Neural cell (in vitro differentiated cells): Measurements from ENCODE around the gene SLCO3A1. TPM values are rescaled to one million over a fixed set of nuclear protein-coding genes. Genes with fewer than 3 reads are reported as not detected.

Experiments used
- H2AFZ ChIP-seq: fragments of 200-600, 300-800 bp; sonication (generic), shearing (Covaris generic); 2 replicates; pipeline ENCODE4 v1.6.0; 2014; ENCODE audit warnings: low read depth, mild to moderate bottlenecking, antibody characterized with exemption, low read length, moderate library complexity
- H3F3A ChIP-seq: fragments of 200-600 bp; shearing (Covaris generic); 2 replicates; pipeline ENCODE4 v1.6.1; 2016; ENCODE audit warnings: mild to moderate bottlenecking, moderate library complexity, mixed read lengths, antibody characterized with exemption, low read length; ENCODE audit not compliant: insufficient read depth, poor library complexity, severe bottlenecking
- H3K27ac ChIP-seq: fragments of 200-600, 300-800 bp; sonication (generic), shearing (Covaris generic); 2 replicates; pipeline ENCODE4 v1.5.1; 2014; ENCODE audit warnings: mild to moderate bottlenecking, low read length, moderate library complexity
- H3K27me3 ChIP-seq: fragments of 300-800, 200-600 bp; sonication (generic), shearing (Covaris generic); 2 replicates; pipeline ENCODE4 v1.6.0; 2014; ENCODE audit warnings: mild to moderate bottlenecking, low read depth, low read length, moderate library complexity; ENCODE audit not compliant: insufficient read depth
- H3K36me3 ChIP-seq: fragments of 300-800, 200-600 bp; sonication (generic), shearing (Covaris generic); 2 replicates; pipeline ENCODE4 v1.5.1; 2014; ENCODE audit warnings: mild to moderate bottlenecking, antibody characterized with exemption, low read length, moderate library complexity; ENCODE audit not compliant: insufficient read depth
- H3K4me2 ChIP-seq: fragments of 300-800, 200-600 bp; sonication (generic), shearing (Covaris generic); 2 replicates; pipeline ENCODE4 v1.6.0; 2014; ENCODE audit warnings: mild to moderate bottlenecking, low read length
- H3K4me3 ChIP-seq: fragments of 300-800, 200-600 bp; sonication (generic), shearing (Covaris generic); 2 replicates; pipeline ENCODE4 v1.5.1; 2014; ENCODE audit warnings: mild to moderate bottlenecking, low read length, moderate library complexity
- H3K79me2 ChIP-seq: fragments of 200-600 bp; shearing (Covaris generic); replicated peaks from 2 replicates; pipeline ENCODE4 v1.6.0; 2014; ENCODE audit warnings: mild to moderate bottlenecking, low read length, moderate library complexity; ENCODE audit not compliant: insufficient read depth
- H3K9ac ChIP-seq: fragments of 300-800, 200-600 bp; sonication (generic), shearing (Covaris generic); 2 replicates; pipeline ENCODE4 v1.6.1; 2016; ENCODE audit warnings: mild to moderate bottlenecking, low read length, mixed read lengths
- H3K9me2 ChIP-seq: fragments of 200-600 bp; shearing (Covaris generic); 2 replicates; pipeline ENCODE4 v1.6.1; 2016; ENCODE audit warnings: mild to moderate bottlenecking, low read length, mixed read lengths; ENCODE audit not compliant: insufficient read depth
- H3K9me3 ChIP-seq: fragments of 200-600, 300-800 bp; sonication (generic), shearing (Covaris generic); 2 replicates; pipeline ENCODE4 v1.6.1; 2016; ENCODE audit warnings: mild to moderate bottlenecking, mixed run types, low read length, moderate library complexity, mixed read lengths
- H4K20me1 ChIP-seq: fragments of 200-600 bp; shearing (Covaris generic); 2 replicates; pipeline ENCODE4 v1.6.1; 2016; ENCODE audit warnings: mild to moderate bottlenecking, mixed run types; ENCODE audit not compliant: insufficient read depth
- EP300 ChIP-seq: fragments of 450-650 bp; conservative IDR thresholded peaks from 2 replicates; pipeline ENCODE4 v1.6.1; 2014; ENCODE audit warnings: antibody characterized with exemption, mild to moderate bottlenecking, moderate library complexity; ENCODE audit not compliant: poor library complexity, severe bottlenecking
- EZH2 ChIP-seq: fragments of 200-600, 300-800 bp; shearing (Covaris generic), sonication (generic); IDR thresholded peaks from 2 replicates; pipeline ENCODE4 v1.6.1; 2014; ENCODE audit warnings: antibody characterized with exemption, low read length, borderline replicate concordance, mild to moderate bottlenecking; ENCODE audit not compliant: insufficient read depth, poor library complexity, severe bottlenecking
- MXI1 ChIP-seq: fragments of 450-650 bp; conservative IDR thresholded peaks from 2 replicates; pipeline ENCODE4 v1.6.1; 2014; ENCODE audit warnings: antibody characterized with exemption, mild to moderate bottlenecking; ENCODE audit not compliant: poor library complexity, severe bottlenecking
- POLR2AphosphoS5 ChIP-seq: IDR thresholded peaks from 2 replicates; pipeline ENCODE4 v1.6.1; 2012
- RAD21 ChIP-seq: fragments of 450-650 bp; conservative IDR thresholded peaks from 2 replicates; pipeline ENCODE4 v1.6.1; 2014; ENCODE audit warnings: antibody characterized with exemption, mild to moderate bottlenecking, moderate library complexity
- SMC3 ChIP-seq: fragments of 450-650 bp; conservative IDR thresholded peaks from 2 replicates; pipeline ENCODE4 v1.6.1; 2014; ENCODE audit warnings: antibody characterized with exemption, mild to moderate bottlenecking, moderate library complexity; ENCODE audit not compliant: poor library complexity
- TAF1 ChIP-seq: IDR thresholded peaks from 2 replicates; pipeline ENCODE4 v1.6.1; 2012; ENCODE audit warnings: low read depth
- polyA plus RNA-seq: library from polyadenylated mRNA; depleted of rRNA; stranded (reverse); fragments of >200 nt; gene quantifications from 2 replicates; pipeline ENCODE4 v1.2.3, GENCODE V29; 2014
- TF ChIP-seq, protein P1 (sequence below): IDR thresholded peaks from 2 replicates; pipeline ENCODE4 v1.6.1; 2012; ENCODE audit warnings: borderline replicate concordance
- TF ChIP-seq, protein P2 (sequence below): fragments of 450-650 bp; IDR thresholded peaks from 2 replicates; pipeline ENCODE4 v1.5.1; 2014; ENCODE audit warnings: antibody characterized with exemption, mild to moderate bottlenecking, moderate library complexity; ENCODE audit not compliant: poor library complexity, severe bottlenecking

The SLCO3A1 gene
- polyA plus RNA-seq, 1 donor from 2014 or later = 14.2 TPM

DNA sequence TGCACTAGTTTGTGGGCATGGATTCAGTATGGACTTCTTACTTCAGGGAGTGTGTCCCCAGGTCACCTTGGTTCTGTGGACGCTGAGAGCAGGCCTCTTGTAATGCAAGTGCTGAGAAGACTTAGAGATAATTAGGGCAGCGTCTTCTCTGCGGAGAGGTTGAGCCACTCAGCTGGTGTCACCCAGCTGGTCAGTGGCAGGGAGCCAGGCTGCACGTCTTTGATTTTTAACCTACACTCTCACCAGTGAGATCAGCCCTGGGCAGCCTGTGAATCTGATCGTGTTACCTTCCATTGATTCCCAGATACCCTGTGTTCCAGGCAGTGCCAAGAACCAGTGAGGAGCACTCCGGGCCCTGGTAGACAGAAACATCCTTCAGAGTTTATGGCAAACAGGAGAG is 92.6 kb downstream of the SLCO3A1 start:
- no peak for TF ChIP-seq SMC3
- no peak for TF ChIP-seq RAD21
- no peak for TF ChIP-seq EZH2
- no peak for TF ChIP-seq TAF1
- TF ChIP-seq, protein P1, sequence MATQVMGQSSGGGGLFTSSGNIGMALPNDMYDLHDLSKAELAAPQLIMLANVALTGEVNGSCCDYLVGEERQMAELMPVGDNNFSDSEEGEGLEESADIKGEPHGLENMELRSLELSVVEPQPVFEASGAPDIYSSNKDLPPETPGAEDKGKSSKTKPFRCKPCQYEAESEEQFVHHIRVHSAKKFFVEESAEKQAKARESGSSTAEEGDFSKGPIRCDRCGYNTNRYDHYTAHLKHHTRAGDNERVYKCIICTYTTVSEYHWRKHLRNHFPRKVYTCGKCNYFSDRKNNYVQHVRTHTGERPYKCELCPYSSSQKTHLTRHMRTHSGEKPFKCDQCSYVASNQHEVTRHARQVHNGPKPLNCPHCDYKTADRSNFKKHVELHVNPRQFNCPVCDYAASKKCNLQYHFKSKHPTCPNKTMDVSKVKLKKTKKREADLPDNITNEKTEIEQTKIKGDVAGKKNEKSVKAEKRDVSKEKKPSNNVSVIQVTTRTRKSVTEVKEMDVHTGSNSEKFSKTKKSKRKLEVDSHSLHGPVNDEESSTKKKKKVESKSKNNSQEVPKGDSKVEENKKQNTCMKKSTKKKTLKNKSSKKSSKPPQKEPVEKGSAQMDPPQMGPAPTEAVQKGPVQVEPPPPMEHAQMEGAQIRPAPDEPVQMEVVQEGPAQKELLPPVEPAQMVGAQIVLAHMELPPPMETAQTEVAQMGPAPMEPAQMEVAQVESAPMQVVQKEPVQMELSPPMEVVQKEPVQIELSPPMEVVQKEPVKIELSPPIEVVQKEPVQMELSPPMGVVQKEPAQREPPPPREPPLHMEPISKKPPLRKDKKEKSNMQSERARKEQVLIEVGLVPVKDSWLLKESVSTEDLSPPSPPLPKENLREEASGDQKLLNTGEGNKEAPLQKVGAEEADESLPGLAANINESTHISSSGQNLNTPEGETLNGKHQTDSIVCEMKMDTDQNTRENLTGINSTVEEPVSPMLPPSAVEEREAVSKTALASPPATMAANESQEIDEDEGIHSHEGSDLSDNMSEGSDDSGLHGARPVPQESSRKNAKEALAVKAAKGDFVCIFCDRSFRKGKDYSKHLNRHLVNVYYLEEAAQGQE = no peak
- no peak for TF ChIP-seq MXI1
- no peak for TF ChIP-seq POLR2AphosphoS5
- TF ChIP-seq EP300 = no peak
- TF ChIP-seq, protein P2, sequence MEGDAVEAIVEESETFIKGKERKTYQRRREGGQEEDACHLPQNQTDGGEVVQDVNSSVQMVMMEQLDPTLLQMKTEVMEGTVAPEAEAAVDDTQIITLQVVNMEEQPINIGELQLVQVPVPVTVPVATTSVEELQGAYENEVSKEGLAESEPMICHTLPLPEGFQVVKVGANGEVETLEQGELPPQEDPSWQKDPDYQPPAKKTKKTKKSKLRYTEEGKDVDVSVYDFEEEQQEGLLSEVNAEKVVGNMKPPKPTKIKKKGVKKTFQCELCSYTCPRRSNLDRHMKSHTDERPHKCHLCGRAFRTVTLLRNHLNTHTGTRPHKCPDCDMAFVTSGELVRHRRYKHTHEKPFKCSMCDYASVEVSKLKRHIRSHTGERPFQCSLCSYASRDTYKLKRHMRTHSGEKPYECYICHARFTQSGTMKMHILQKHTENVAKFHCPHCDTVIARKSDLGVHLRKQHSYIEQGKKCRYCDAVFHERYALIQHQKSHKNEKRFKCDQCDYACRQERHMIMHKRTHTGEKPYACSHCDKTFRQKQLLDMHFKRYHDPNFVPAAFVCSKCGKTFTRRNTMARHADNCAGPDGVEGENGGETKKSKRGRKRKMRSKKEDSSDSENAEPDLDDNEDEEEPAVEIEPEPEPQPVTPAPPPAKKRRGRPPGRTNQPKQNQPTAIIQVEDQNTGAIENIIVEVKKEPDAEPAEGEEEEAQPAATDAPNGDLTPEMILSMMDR = no peak
- Histone ChIP-seq H3K9me3 (no peaks in the 10 kb centered on the region), H2AFZ (no peak overlapping the region), H3K9ac (no peak overlapping the region), H3K4me2 (no peak overlapping the region), H4K20me1 (no peaks in the 10 kb centered on the region), H3K27ac (no peak overlapping the region), H3K9me2 (no peaks in the 10 kb centered on the region), H3K36me3 (no peaks in the 10 kb centered on the region), H3K79me2 (peaks cover 16% of the 10 kb centered on the region), H3F3A (no peaks in the 10 kb centered on the region), H3K4me3 (no peak overlapping the region), H3K27me3 (no peaks in the 10 kb centered on the region)

DNA sequence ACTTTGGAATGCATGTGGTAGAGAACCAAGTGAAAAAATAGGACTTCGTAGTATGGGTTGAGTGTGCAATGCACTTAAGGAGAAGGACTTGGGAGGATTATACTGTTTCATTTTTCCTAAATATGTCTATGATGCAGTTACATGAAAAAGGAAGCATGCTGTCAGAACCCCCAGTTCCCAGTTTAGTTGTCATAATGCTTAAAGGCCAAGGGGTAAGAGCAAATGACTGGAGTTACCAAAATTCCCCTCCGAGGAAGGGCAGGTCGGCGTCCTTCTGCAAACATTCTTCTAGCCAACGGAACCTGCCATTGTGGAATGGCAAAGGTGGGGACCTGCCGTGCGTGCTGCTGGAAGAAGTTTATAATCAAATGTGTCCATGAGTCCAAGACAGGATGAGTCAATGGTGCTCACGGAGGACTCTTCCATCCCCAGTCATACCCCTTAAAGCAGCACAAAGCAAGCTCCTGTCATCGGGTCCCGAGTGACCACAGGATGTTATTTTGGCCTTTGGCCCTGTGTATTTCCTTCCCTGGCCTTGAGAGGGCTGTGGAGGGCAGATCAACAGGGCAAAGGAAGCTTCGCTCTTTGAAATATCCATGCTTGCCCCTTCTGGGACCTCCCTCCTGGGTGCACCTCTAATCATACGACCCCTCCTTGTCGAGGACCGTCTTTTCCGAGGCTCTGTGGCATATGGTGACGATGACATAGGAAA is 93.2 kb downstream of the SLCO3A1 start:
- no peaks in the 10 kb centered on the region for H4K20me1 ChIP-seq
- no peaks in the 10 kb centered on the region for H3F3A ChIP-seq
- TF ChIP-seq MXI1 = no peak
- no peak for TF ChIP-seq EZH2
- no peak for TF ChIP-seq EP300
- TF ChIP-seq, protein P1 = no peak
- TF ChIP-seq TAF1 = no peak
- no peak for TF ChIP-seq RAD21
- TF ChIP-seq POLR2AphosphoS5 = no peak
- TF ChIP-seq, protein P2 = no peak
- no peak for TF ChIP-seq SMC3
- H3K27me3 ChIP-seq = no peaks in the 10 kb centered on the region
- no peak overlapping the region for H3K4me2 ChIP-seq
- peaks cover 13% of the 10 kb centered on the region for H3K79me2 ChIP-seq
- no peak overlapping the region for H3K9ac ChIP-seq
- no peak overlapping the region for H3K4me3 ChIP-seq
- H3K9me3 ChIP-seq = no peaks in the 10 kb centered on the region
- H3K27ac ChIP-seq = no peak overlapping the region
- H3K36me3 ChIP-seq = no peaks in the 10 kb centered on the region
- H2AFZ ChIP-seq = no peak overlapping the region
- no peaks in the 10 kb centered on the region for H3K9me2 ChIP-seq
